ENCODE results near the gene SLC24A4.

The SLC24A4 gene

GRCh38 chr14:92323011-92323915, at the start of gene SLC24A4:
Gene SLC24A4, plus strand, starts transcription at chr14:92323165. Its CDS starts 666 bp downstream, at chr14:92323831.
- H3K9me3 Mint-ChIP-seq = peaks cover under 1% of the 10 kb centered on the region
- H3K36me3 Mint-ChIP-seq = no peaks in the 10 kb centered on the region
- no peak within 1 kb of the TSS for H3K27ac Mint-ChIP-seq
- DNase-seq (ENCODE audit: low spot score in 2 of 2) (peak in 1 of 2 donors; percentile 51), ATAC-seq (peak; percentile 49)
- peaks cover 7% of the 10 kb centered on the region for H3K4me1 Mint-ChIP-seq
- H3K4me3 Mint-ChIP-seq = peak within 1 kb of the TSS; percentile 66

- Mint-ChIP-seq H3K36me3 (no peaks in the 10 kb centered on the region), H3K9me3 (no peaks in the 10 kb centered on the region), H3K4me1 (no peaks in the 10 kb centered on the region), H3K27ac (no peak overlapping the region), H3K4me3 (no peak overlapping the region)
- DNase-seq (ENCODE audit: low spot score in 2 of 2) (no peak), ATAC-seq (no peak)
Measured at GRCh38 chr14:92273166-92273565, 49.8 kb upstream of the SLC24A4 start.

- Mint-ChIP-seq H3K4me1 (no peaks in the 10 kb centered on the region), H3K27ac (no peak overlapping the region), H3K9me3 (no peaks in the 10 kb centered on the region), H3K36me3 (no peaks in the 10 kb centered on the region), H3K4me3 (no peak overlapping the region)
- DNase-seq (ENCODE audit: low spot score in 2 of 2) = no peak
- peak; percentile 16 for ATAC-seq
Measured at GRCh38 chr14:92274055-92274454, 48.9 kb upstream of the SLC24A4 start.

GRCh38 chr14:92276074-92276473, 46.9 kb upstream of the SLC24A4 start:
- H3K36me3 Mint-ChIP-seq = no peaks in the 10 kb centered on the region
- H3K4me3 Mint-ChIP-seq = no peak overlapping the region
- no peaks in the 10 kb centered on the region for H3K9me3 Mint-ChIP-seq
- no peak for ATAC-seq
- H3K27ac Mint-ChIP-seq = no peak overlapping the region
- H3K4me1 Mint-ChIP-seq = peaks cover 9% of the 10 kb centered on the region
- DNase-seq (ENCODE audit: low spot score in 2 of 2) = no peak

GRCh38 chr14:92277031-92277430, 45.9 kb upstream of the SLC24A4 start:
- Mint-ChIP-seq H3K4me3 (no peak overlapping the region), H3K27ac (no peak overlapping the region), H3K36me3 (no peaks in the 10 kb centered on the region), H3K4me1 (peaks cover 13% of the 10 kb centered on the region), H3K9me3 (no peaks in the 10 kb centered on the region)
- DNase-seq (ENCODE audit: low spot score in 2 of 2) (no peak), ATAC-seq (no peak)

GRCh38 chr14:92280554-92281262, 42.3 kb upstream of the SLC24A4 start:
- peaks cover 13% of the 10 kb centered on the region for H3K4me1 Mint-ChIP-seq
- ATAC-seq (peak; percentile 57), DNase-seq (ENCODE audit: low spot score in 2 of 2) (no peak)
- peak overlapping the region; percentile 22 for H3K4me3 Mint-ChIP-seq
- H3K36me3 Mint-ChIP-seq = no peaks in the 10 kb centered on the region
- peak overlapping the region; percentile 87 for H3K27ac Mint-ChIP-seq
- no peaks in the 10 kb centered on the region for H3K9me3 Mint-ChIP-seq

GRCh38 chr14:92282669-92283068, 40.3 kb upstream of the SLC24A4 start:
- Mint-ChIP-seq H3K36me3 (no peaks in the 10 kb centered on the region), H3K4me3 (no peak overlapping the region), H3K27ac (no peak overlapping the region), H3K9me3 (no peaks in the 10 kb centered on the region), H3K4me1 (peaks cover 13% of the 10 kb centered on the region)
- no peak for ATAC-seq
- DNase-seq (ENCODE audit: low spot score in 2 of 2) = no peak

- DNase-seq (ENCODE audit: low spot score in 2 of 2) (no peak), ATAC-seq (no peak)
- Mint-ChIP-seq H3K9me3 (no peaks in the 10 kb centered on the region), H3K4me1 (peaks cover 11% of the 10 kb centered on the region), H3K27ac (no peak overlapping the region), H3K4me3 (no peak overlapping the region), H3K36me3 (no peaks in the 10 kb centered on the region)
Measured at GRCh38 chr14:92285311-92285710, 37.7 kb upstream of the SLC24A4 start.

- Mint-ChIP-seq H3K27ac (no peak overlapping the region), H3K9me3 (no peaks in the 10 kb centered on the region), H3K36me3 (no peaks in the 10 kb centered on the region), H3K4me3 (no peak overlapping the region), H3K4me1 (no peaks in the 10 kb centered on the region)
- ATAC-seq (no peak), DNase-seq (ENCODE audit: low spot score in 2 of 2) (no peak)
Measured at GRCh38 chr14:92287987-92288386, 35.0 kb upstream of the SLC24A4 start.

- H3K27ac Mint-ChIP-seq = no peak overlapping the region
- no peaks in the 10 kb centered on the region for H3K9me3 Mint-ChIP-seq
- no peaks in the 10 kb centered on the region for H3K36me3 Mint-ChIP-seq
- no peak overlapping the region for H3K4me3 Mint-ChIP-seq
- no peaks in the 10 kb centered on the region for H3K4me1 Mint-ChIP-seq
- DNase-seq (ENCODE audit: low spot score in 2 of 2) (no peak), ATAC-seq (no peak)
Measured at GRCh38 chr14:92288994-92289660, 33.8 kb upstream of the SLC24A4 start.

GRCh38 chr14:92292673-92293072, 30.3 kb upstream of the SLC24A4 start:
- Mint-ChIP-seq H3K27ac (no peak overlapping the region), H3K36me3 (no peaks in the 10 kb centered on the region), H3K9me3 (no peaks in the 10 kb centered on the region), H3K4me3 (no peak overlapping the region), H3K4me1 (no peaks in the 10 kb centered on the region)
- ATAC-seq (no peak), DNase-seq (ENCODE audit: low spot score in 2 of 2) (no peak)

GRCh38 chr14:92294506-92294905, 28.5 kb upstream of the SLC24A4 start:
- no peak overlapping the region for H3K4me3 Mint-ChIP-seq
- H3K4me1 Mint-ChIP-seq = no peaks in the 10 kb centered on the region
- H3K36me3 Mint-ChIP-seq = no peaks in the 10 kb centered on the region
- H3K27ac Mint-ChIP-seq = no peak overlapping the region
- ATAC-seq = no peak
- no peak for DNase-seq (ENCODE audit: low spot score in 2 of 2)
- H3K9me3 Mint-ChIP-seq = no peaks in the 10 kb centered on the region

- ATAC-seq = no peak
- no peaks in the 10 kb centered on the region for H3K9me3 Mint-ChIP-seq
- no peak overlapping the region for H3K27ac Mint-ChIP-seq
- no peaks in the 10 kb centered on the region for H3K36me3 Mint-ChIP-seq
- H3K4me3 Mint-ChIP-seq = no peak overlapping the region
- DNase-seq (ENCODE audit: low spot score in 2 of 2) = no peak
- no peaks in the 10 kb centered on the region for H3K4me1 Mint-ChIP-seq
Measured at GRCh38 chr14:92297818-92298595, 25.0 kb upstream of the SLC24A4 start.

GRCh38 chr14:92302481-92302880, 20.5 kb upstream of the SLC24A4 start:
- Mint-ChIP-seq H3K9me3 (no peaks in the 10 kb centered on the region), H3K4me1 (no peaks in the 10 kb centered on the region), H3K4me3 (no peak overlapping the region), H3K36me3 (no peaks in the 10 kb centered on the region), H3K27ac (no peak overlapping the region)
- DNase-seq (ENCODE audit: low spot score in 2 of 2) (no peak), ATAC-seq (no peak)

GRCh38 chr14:92308716-92309115, 14.2 kb upstream of the SLC24A4 start:
- Mint-ChIP-seq H3K4me3 (no peak overlapping the region), H3K36me3 (no peaks in the 10 kb centered on the region), H3K4me1 (no peaks in the 10 kb centered on the region), H3K27ac (no peak overlapping the region), H3K9me3 (no peaks in the 10 kb centered on the region)
- DNase-seq (ENCODE audit: low spot score in 2 of 2) = no peak
- ATAC-seq = no peak
